Measurements from ENCODE around the gene ARHGEF39.
A peak's percentile ranks its signal among the peaks of the same experiment; 100 is the strongest.

The ARHGEF39 gene

GRCh38 chr9:35664531-35665470, at the start of gene ARHGEF39:
ARHGEF39 (minus strand) TSS chr9:35665195; CDS start chr9:35665169, 26 bp downstream.
- peak; percentile 61 for DNase-seq

GRCh38 chr9:35714123-35714522, 49.1 kb upstream of the ARHGEF39 start:
- no peak for DNase-seq

- DNase-seq = no peak
Observed at GRCh38 chr9:35713578-35713977, 48.6 kb upstream of the ARHGEF39 start.

- DNase-seq = no peak
Observed at GRCh38 chr9:35712762-35713400, 47.9 kb upstream of the ARHGEF39 start.

GRCh38 chr9:35711501-35712428, 46.8 kb upstream of the ARHGEF39 start:
- no peak for DNase-seq

- no peak for DNase-seq
Observed at GRCh38 chr9:35710818-35711500, 46.0 kb upstream of the ARHGEF39 start.

GRCh38 chr9:35708146-35708545, 43.2 kb upstream of the ARHGEF39 start:
- DNase-seq = no peak

- no peak for DNase-seq
Observed at GRCh38 chr9:35706951-35707350, 42.0 kb upstream of the ARHGEF39 start.

- no peak for DNase-seq
Observed at GRCh38 chr9:35705836-35706430, 40.9 kb upstream of the ARHGEF39 start.

GRCh38 chr9:35705372-35705771, 40.4 kb upstream of the ARHGEF39 start:
- no peak for DNase-seq

GRCh38 chr9:35703906-35704672, 39.1 kb upstream of the ARHGEF39 start:
- DNase-seq = no peak

- DNase-seq = no peak
Observed at GRCh38 chr9:35702696-35703095, 37.7 kb upstream of the ARHGEF39 start.

- DNase-seq = no peak
Observed at GRCh38 chr9:35700942-35701341, 35.9 kb upstream of the ARHGEF39 start.

- DNase-seq = no peak
Observed at GRCh38 chr9:35700031-35700430, 35.0 kb upstream of the ARHGEF39 start.

GRCh38 chr9:35698231-35698630, 33.2 kb upstream of the ARHGEF39 start:
- DNase-seq = no peak

GRCh38 chr9:35697486-35697885, 32.5 kb upstream of the ARHGEF39 start:
- DNase-seq = no peak

- DNase-seq = peak; percentile 39
Observed at GRCh38 chr9:35696520-35697215, 31.7 kb upstream of the ARHGEF39 start.

GRCh38 chr9:35695943-35696401, 31.0 kb upstream of the ARHGEF39 start:
- DNase-seq = no peak

- no peak for DNase-seq
Observed at GRCh38 chr9:35691757-35692301, 26.8 kb upstream of the ARHGEF39 start.

GRCh38 chr9:35691334-35691650, 26.3 kb upstream of the ARHGEF39 start:
- no peak for DNase-seq

Measured in activated effector memory CD4-positive, alpha-beta T cell treated with Interleukin-2 at 50 U/mL for 16 hours (primary cell).